ENCODE results near the gene ASS1.

- TF ChIP-seq CTCF (IDR thresholded peaks at IDR 0.05) (no peak), POLR2A (IDR thresholded peaks at IDR 0.05) (no peak), EP300 (IDR thresholded peaks at IDR 0.05) (no peak)
These were observed 45.0 kb upstream of the ASS1 start for GRCh38 chr9:130399768-130400167.
